SK-N-SH (cell line): ENCODE results near the gene KCNB1. TPM values are rescaled to one million over a fixed set of nuclear protein-coding genes. Genes with fewer than 3 reads are reported as not detected.

Source experiments
- CTCF ChIA-PET: fragments of 300-600, 350-600 bp; formaldehyde crosslinking; extraction: SDS; loops from one replicate; lab custom pipeline; 2021; lab: Yijun Ruan, JAX
- POLR2A ChIA-PET: fragments of 350-600 bp; sonication (Branson Sonifier 250); formaldehyde crosslinking; extraction: SDS; loops from one replicate; lab custom pipeline; 2020; ENCODE audit warnings: antibody characterized with exemption, inconsistent platforms; lab: Yijun Ruan, JAX
- DNase-seq: peaks from one replicate; pipeline ENCODE4 v3.0.0; 2012
- H2AFZ ChIP-seq: fragments of 200-600 bp; sonication (generic); 2 replicates; pipeline ENCODE4 v1.8.1; 2016; ENCODE audit warnings: antibody characterized with exemption, mild to moderate bottlenecking, low read depth
- H3F3A ChIP-seq: fragments of 200-600 bp; sonication (generic); replicated peaks from 2 replicates; pipeline ENCODE3; 2016; ENCODE audit warnings: antibody characterized with exemption, mild to moderate bottlenecking; ENCODE audit not compliant: insufficient read depth
- H3K27ac ChIP-seq, 2 experiments: fragments of 200-500 bp in 1 of 2; fragments of 200-600 bp in 1 of 2; sonication (Bioruptor generic) in 1 of 2; sonication (generic), shearing (Covaris generic) in 1 of 2; 2 replicates each; pipeline versions ENCODE4 v1.5.1 to v1.6.1; 2014 to 2016; ENCODE audit warnings: low read depth in 2 of 2, inconsistent platforms in 1 of 2, low read length in 1 of 2, mild to moderate bottlenecking in 1 of 2, mixed read lengths in 1 of 2
- H3K27me3 ChIP-seq: fragments of 200-600 bp; sonication (generic), shearing (Covaris generic); 2 replicates; pipeline ENCODE4 v1.6.1; 2016; ENCODE audit warnings: mixed run types; ENCODE audit not compliant: insufficient read depth
- H3K36me3 ChIP-seq, 2 experiments: fragments of 200-500 bp in 1 of 2; fragments of 200-600 bp in 1 of 2; sonication (Bioruptor generic) in 1 of 2; sonication (generic) in 1 of 2; replicated peaks in 1 of 2; 2 replicates each; pipeline versions ENCODE3 to v1.5.1; 2014 to 2016; ENCODE audit warnings: low read length in 1 of 2, mild to moderate bottlenecking in 1 of 2; ENCODE audit not compliant: insufficient read depth in 2 of 2, control insufficient read depth in 1 of 2
- H3K4me1 ChIP-seq, 2 experiments: fragments of 200-500 bp in 1 of 2; fragments of 200-600 bp in 1 of 2; sonication (Bioruptor generic) in 1 of 2; sonication (generic), shearing (Covaris generic) in 1 of 2; 2 replicates each; pipeline versions ENCODE4 v1.5.1 to v1.6.1; 2014 to 2016; ENCODE audit warnings: low read depth in 1 of 2, low read length in 1 of 2, mixed run types in 1 of 2; ENCODE audit not compliant: insufficient read depth in 2 of 2, control insufficient read depth in 1 of 2
- H3K4me2 ChIP-seq: fragments of 200-600 bp; sonication (generic), shearing (Covaris generic); 2 replicates; pipeline ENCODE4 v1.6.1; 2017; ENCODE audit warnings: mixed run types
- H3K4me3 ChIP-seq, 2 experiments: fragments of 200-500 bp in 1 of 2; fragments of 200-600 bp in 1 of 2; sonication (Bioruptor generic) in 1 of 2; sonication (generic), shearing (Covaris generic) in 1 of 2; 2 replicates each; pipeline versions ENCODE4 v1.5.1 to v1.8.1; 2014 to 2016; ENCODE audit warnings: low read depth in 2 of 2, inconsistent platforms in 1 of 2, low read length in 1 of 2, mild to moderate bottlenecking in 1 of 2, mixed read lengths in 1 of 2, moderate library complexity in 1 of 2
- H3K79me2 ChIP-seq: fragments of 200-600 bp; sonication (generic); 2 replicates; pipeline ENCODE4 v1.8.1; 2017; ENCODE audit warnings: mild to moderate bottlenecking; ENCODE audit not compliant: insufficient read depth
- H3K9ac ChIP-seq: fragments of 200-600 bp; sonication (generic); 2 replicates; pipeline ENCODE4 v1.6.1; 2017; ENCODE audit warnings: mixed run types
- H3K9me2 ChIP-seq: fragments of 200-600 bp; sonication (generic); 2 replicates; pipeline ENCODE4 v1.6.1; 2017; ENCODE audit warnings: mixed run types
- H3K9me3 ChIP-seq: fragments of 200-600 bp; sonication (generic); 2 replicates; pipeline ENCODE4 v1.6.1; 2017; ENCODE audit warnings: mixed run types, mild to moderate bottlenecking, moderate library complexity
- H4K20me1 ChIP-seq: fragments of 200-600 bp; sonication (generic); 2 replicates; pipeline ENCODE4 v1.6.1; 2017; ENCODE audit warnings: mild to moderate bottlenecking, mixed run types; ENCODE audit not compliant: insufficient read depth
- CHD2 ChIP-seq: fragments of 150-350 bp; IDR thresholded peaks from 2 replicates; pipeline ENCODE4 v1.6.1; 2018; ENCODE audit warnings: low read length; ENCODE audit not compliant: partially characterized antibody
- EP300 ChIP-seq, 2 experiments: IDR thresholded peaks; 2 replicates each; pipeline versions ENCODE4 v1.4.0 to v1.6.1; 2012; ENCODE audit warnings: borderline replicate concordance in 1 of 2, low read depth in 1 of 2, low read length in 1 of 2
- FOSL2 ChIP-seq: IDR thresholded peaks from 2 replicates; pipeline ENCODE4 v1.4.0; 2012; ENCODE audit warnings: low read depth, mild to moderate bottlenecking, moderate library complexity, borderline replicate concordance
- FOXJ3 ChIP-seq: sonication (generic); formaldehyde crosslinking; IDR thresholded peaks from 2 replicates; pipeline ENCODE4 v1.5.1; 2020; ENCODE audit warnings: mild to moderate bottlenecking, missing genetic modification reagents
- GABPA ChIP-seq: IDR thresholded peaks from 2 replicates; pipeline ENCODE4 v1.4.0; 2012; ENCODE audit warnings: low read depth, mild to moderate bottlenecking
- JUND ChIP-seq: IDR thresholded peaks from 2 replicates; pipeline ENCODE4 v1.4.0; 2012
- MEF2A ChIP-seq: IDR thresholded peaks from 2 replicates; pipeline ENCODE4 v1.4.0; 2012; ENCODE audit warnings: low read depth, borderline replicate concordance
- NFIC ChIP-seq: IDR thresholded peaks from 2 replicates; pipeline ENCODE4 v1.4.0; 2012; ENCODE audit warnings: borderline replicate concordance
- TCF12 ChIP-seq: IDR thresholded peaks from 2 replicates; pipeline ENCODE4 v1.4.0; 2012
- TEAD4 ChIP-seq: IDR thresholded peaks from 2 replicates; pipeline ENCODE4 v1.4.0; 2012; ENCODE audit warnings: mild to moderate bottlenecking, borderline replicate concordance; ENCODE audit not compliant: insufficient read depth
- WGBS: methylation state at CpG from one replicate; pipeline ENCODE4 v1.1.6; 2017; ENCODE audit warnings: low lambda C conversion rate; 5-methylcytosine and 5-hydroxymethylcytosine counted together
- polyA plus RNA-seq, 3 experiments: library from polyadenylated mRNA; depleted of rRNA; stranded (reverse); fragments of >200 nt; gene quantifications; 2 replicates each; pipeline ENCODE4 v1.2.3, GENCODE V29; 2012
- TF ChIP-seq, protein P1 (sequence below): IDR thresholded peaks from 2 replicates; pipeline ENCODE4 v1.4.0; 2012; ENCODE audit warnings: low read depth, borderline replicate concordance
- TF ChIP-seq, protein P2 (sequence below): fragments of 150-350 bp; IDR thresholded peaks from 2 replicates; pipeline ENCODE4 v1.6.1; 2017; ENCODE audit warnings: antibody characterized with exemption, low read length, low read depth, borderline replicate concordance
- TF ChIP-seq, protein P3 (sequence below): fragments of 150-350 bp; IDR thresholded peaks from 2 replicates; pipeline ENCODE4 v1.6.1; 2016; ENCODE audit warnings: mild to moderate bottlenecking, low read depth, low read length
- TF ChIP-seq, protein P4 (sequence below): IDR thresholded peaks from 2 replicates; pipeline ENCODE4 v1.4.0; 2012; ENCODE audit warnings: low read depth, borderline replicate concordance
- TF ChIP-seq, protein P5 (sequence below): fragments of 200-600 bp; sonication (generic); IDR thresholded peaks from 2 replicates; pipeline ENCODE4 v1.6.1; 2017; ENCODE audit warnings: antibody characterized with exemption, mild to moderate bottlenecking, moderate library complexity

The KCNB1 gene
- polyA plus RNA-seq, 1 of the 3 experiments (the other 2 are of a cell fraction) = 0.82 TPM

DNA sequence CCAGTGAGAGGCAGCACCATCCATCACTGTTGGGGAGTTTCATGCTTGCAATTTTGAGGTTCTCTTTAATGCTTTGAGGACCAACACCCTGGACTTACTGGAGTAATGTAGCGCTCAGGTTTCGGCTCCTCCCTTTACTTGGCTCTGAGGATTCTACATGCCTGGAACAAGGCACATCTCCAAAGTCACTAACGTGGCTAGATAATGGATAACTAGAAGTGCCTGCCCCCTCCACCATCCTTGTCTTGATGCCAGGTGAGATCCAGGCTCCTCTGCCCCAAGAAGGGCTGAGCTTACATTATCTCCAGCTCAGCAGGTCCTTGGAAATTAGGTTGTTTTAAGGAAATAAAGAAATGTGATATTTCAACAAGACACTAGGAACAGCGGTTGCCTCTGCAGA is 129.1 kb downstream of the KCNB1 start:
- H3K4me3 ChIP-seq = no peak overlapping the region
- no peaks in the 10 kb centered on the region for H3K4me1 ChIP-seq
- no peaks in the 10 kb centered on the region for H3K79me2 ChIP-seq
- ChIA-PET POLR2A (no interaction called here), CTCF (interaction anchor here (1.3 to 2.3 kb wide), 6 partner anchors 19 to 155 kb away, joined by 3 to 13 read pairs (median 7); no protein-coding TSS in a partner anchor)
- H2AFZ ChIP-seq = no peak overlapping the region
- H4K20me1 ChIP-seq = no peaks in the 10 kb centered on the region
- H3K9ac ChIP-seq = no peak overlapping the region
- TF ChIP-seq MEF2A (no peak), TEAD4 (no peak), GABPA (no peak), EP300 (IDR thresholded peaks at IDR 0.05; ENCODE audit: borderline replicate concordance in 1 of 2, low read depth in 1 of 2, low read length in 1 of 2) (no peak), TCF12 (no peak), NFIC (no peak)
- TF ChIP-seq, protein P1, sequence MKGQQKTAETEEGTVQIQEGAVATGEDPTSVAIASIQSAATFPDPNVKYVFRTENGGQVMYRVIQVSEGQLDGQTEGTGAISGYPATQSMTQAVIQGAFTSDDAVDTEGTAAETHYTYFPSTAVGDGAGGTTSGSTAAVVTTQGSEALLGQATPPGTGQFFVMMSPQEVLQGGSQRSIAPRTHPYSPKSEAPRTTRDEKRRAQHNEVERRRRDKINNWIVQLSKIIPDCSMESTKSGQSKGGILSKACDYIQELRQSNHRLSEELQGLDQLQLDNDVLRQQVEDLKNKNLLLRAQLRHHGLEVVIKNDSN = no peak
- TF ChIP-seq, protein P2, sequence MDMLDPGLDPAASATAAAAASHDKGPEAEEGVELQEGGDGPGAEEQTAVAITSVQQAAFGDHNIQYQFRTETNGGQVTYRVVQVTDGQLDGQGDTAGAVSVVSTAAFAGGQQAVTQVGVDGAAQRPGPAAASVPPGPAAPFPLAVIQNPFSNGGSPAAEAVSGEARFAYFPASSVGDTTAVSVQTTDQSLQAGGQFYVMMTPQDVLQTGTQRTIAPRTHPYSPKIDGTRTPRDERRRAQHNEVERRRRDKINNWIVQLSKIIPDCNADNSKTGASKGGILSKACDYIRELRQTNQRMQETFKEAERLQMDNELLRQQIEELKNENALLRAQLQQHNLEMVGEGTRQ = no peak
- TF ChIP-seq, protein P3, sequence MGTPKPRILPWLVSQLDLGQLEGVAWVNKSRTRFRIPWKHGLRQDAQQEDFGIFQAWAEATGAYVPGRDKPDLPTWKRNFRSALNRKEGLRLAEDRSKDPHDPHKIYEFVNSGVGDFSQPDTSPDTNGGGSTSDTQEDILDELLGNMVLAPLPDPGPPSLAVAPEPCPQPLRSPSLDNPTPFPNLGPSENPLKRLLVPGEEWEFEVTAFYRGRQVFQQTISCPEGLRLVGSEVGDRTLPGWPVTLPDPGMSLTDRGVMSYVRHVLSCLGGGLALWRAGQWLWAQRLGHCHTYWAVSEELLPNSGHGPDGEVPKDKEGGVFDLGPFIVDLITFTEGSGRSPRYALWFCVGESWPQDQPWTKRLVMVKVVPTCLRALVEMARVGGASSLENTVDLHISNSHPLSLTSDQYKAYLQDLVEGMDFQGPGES = no peak
- TF ChIP-seq, protein P4, sequence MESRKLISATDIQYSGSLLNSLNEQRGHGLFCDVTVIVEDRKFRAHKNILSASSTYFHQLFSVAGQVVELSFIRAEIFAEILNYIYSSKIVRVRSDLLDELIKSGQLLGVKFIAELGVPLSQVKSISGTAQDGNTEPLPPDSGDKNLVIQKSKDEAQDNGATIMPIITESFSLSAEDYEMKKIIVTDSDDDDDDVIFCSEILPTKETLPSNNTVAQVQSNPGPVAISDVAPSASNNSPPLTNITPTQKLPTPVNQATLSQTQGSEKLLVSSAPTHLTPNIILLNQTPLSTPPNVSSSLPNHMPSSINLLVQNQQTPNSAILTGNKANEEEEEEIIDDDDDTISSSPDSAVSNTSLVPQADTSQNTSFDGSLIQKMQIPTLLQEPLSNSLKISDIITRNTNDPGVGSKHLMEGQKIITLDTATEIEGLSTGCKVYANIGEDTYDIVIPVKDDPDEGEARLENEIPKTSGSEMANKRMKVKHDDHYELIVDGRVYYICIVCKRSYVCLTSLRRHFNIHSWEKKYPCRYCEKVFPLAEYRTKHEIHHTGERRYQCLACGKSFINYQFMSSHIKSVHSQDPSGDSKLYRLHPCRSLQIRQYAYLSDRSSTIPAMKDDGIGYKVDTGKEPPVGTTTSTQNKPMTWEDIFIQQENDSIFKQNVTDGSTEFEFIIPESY = no peak
- H3K27me3 ChIP-seq = no peaks in the 10 kb centered on the region
- no peaks in the 10 kb centered on the region for H3K9me2 ChIP-seq
- no peaks in the 10 kb centered on the region for H3K36me3 ChIP-seq
- no peak overlapping the region for H3K4me2 ChIP-seq
- no peak for DNase-seq
- H3F3A ChIP-seq = no peaks in the 10 kb centered on the region
- 78% methylated on average over 4 of the region's 4 CpGs for WGBS
- no peaks in the 10 kb centered on the region for H3K9me3 ChIP-seq
- H3K27ac ChIP-seq = no peak overlapping the region

DNA sequence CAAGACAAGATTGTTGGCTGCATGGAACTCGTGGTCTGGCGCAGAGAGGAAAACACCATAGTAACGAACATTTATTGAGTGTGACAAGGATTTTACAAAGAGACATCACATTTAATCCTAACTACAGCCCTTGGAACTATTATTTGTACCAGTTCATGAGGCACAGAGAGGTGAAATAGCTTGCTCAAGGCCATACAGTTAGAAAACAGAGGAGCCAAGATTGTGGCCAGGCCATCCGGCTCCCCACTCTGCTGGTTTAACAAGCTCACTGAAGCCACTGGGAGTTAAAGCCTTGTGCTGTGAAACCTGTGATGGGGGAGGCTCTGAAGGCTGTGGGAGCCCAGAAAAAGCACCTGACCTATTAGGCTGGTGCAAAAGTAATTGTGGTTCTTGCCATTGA is 129.7 kb downstream of the KCNB1 start:
- H3K4me3 ChIP-seq = no peak overlapping the region
- no peaks in the 10 kb centered on the region for H3K27me3 ChIP-seq
- TF ChIP-seq CHD2 = no peak
- TF ChIP-seq FOXJ3 (CRISPR knock-in tag) = no peak
- no peak for TF ChIP-seq JUND
- TF ChIP-seq, protein P5, sequence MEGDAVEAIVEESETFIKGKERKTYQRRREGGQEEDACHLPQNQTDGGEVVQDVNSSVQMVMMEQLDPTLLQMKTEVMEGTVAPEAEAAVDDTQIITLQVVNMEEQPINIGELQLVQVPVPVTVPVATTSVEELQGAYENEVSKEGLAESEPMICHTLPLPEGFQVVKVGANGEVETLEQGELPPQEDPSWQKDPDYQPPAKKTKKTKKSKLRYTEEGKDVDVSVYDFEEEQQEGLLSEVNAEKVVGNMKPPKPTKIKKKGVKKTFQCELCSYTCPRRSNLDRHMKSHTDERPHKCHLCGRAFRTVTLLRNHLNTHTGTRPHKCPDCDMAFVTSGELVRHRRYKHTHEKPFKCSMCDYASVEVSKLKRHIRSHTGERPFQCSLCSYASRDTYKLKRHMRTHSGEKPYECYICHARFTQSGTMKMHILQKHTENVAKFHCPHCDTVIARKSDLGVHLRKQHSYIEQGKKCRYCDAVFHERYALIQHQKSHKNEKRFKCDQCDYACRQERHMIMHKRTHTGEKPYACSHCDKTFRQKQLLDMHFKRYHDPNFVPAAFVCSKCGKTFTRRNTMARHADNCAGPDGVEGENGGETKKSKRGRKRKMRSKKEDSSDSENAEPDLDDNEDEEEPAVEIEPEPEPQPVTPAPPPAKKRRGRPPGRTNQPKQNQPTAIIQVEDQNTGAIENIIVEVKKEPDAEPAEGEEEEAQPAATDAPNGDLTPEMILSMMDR = no peak
- no peak for TF ChIP-seq FOSL2
- TF ChIP-seq, protein P1 = no peak
- no peak overlapping the region for H2AFZ ChIP-seq
- no peaks in the 10 kb centered on the region for H3F3A ChIP-seq
- no peaks in the 10 kb centered on the region for H3K79me2 ChIP-seq
- H3K36me3 ChIP-seq = no peaks in the 10 kb centered on the region
- H3K27ac ChIP-seq = no peak overlapping the region
- H3K9me2 ChIP-seq = no peaks in the 10 kb centered on the region
- 86% methylated on average over 4 of the region's 4 CpGs for WGBS
- DNase-seq = no peak
- H3K9ac ChIP-seq = no peak overlapping the region
- POLR2A ChIA-PET = no interaction called here
- no peaks in the 10 kb centered on the region for H4K20me1 ChIP-seq
- H3K4me2 ChIP-seq = no peak overlapping the region
- CTCF ChIA-PET = interaction anchor here (1.3 to 2.3 kb wide), 5 partner anchors 19 to 153 kb away, joined by 3 to 13 read pairs (median 6); no protein-coding TSS in a partner anchor
- no peaks in the 10 kb centered on the region for H3K9me3 ChIP-seq
- H3K4me1 ChIP-seq = peaks cover 0 to under 1% of the 10 kb centered on the region in 2 experiments; a peak in 1 of 4 replicates
